HepG2 (cell line): ENCODE data around the gene PDXDC1. TPM values are rescaled to one million over a fixed set of nuclear protein-coding genes. Genes with fewer than 3 reads are reported as not detected.
"Not testable (repeated sequence)": the region's sequence is repeated elsewhere in the genome, so short reads cannot be mapped to it uniquely, and the experiment has no call there.

Experiments
- ATAC-seq: fragments of 200-7000 bp; cut with Tn5 transposase; 3 replicates; pipeline ENCODE4 v1.9.1; 2020; ENCODE audit warnings: mild to moderate bottlenecking, moderate library complexity
- BruUV-seq: library from RNA; stranded (reverse); fragments of 400-500 nt; replicated peaks from 2 replicates; lab custom pipeline; 2021; lab: Mats Ljungman, UMichigan
- CTCF ChIA-PET: fragments of 300-600 bp; formaldehyde crosslinking; extraction: SDS; loops from one replicate; lab custom pipeline; 2021; ENCODE audit warnings: low total read pairs, inconsistent platforms, low intra/inter-chr PET ratio; lab: Yijun Ruan, JAX
- POLR2A ChIA-PET: fragments of 350-600 bp; sonication (Branson Sonifier 250); formaldehyde crosslinking; loops from one replicate; lab custom pipeline; 2020; ENCODE audit warnings: antibody characterized with exemption, inconsistent platforms; lab: Yijun Ruan, JAX
- DNase-seq: peaks from one replicate; pipeline ENCODE4 v3.0.0-alpha.2; 2015; ENCODE audit warnings: low spot score
- FAIRE-seq: peaks from 3 replicates; lab custom pipeline; 2011; peaks lifted over from hg19 to GRCh38; lab: Jason Lieb, UNC
- H2AFZ ChIP-seq: one replicate; pipeline ENCODE4 v1.6.1; 2011; ENCODE audit warnings: low read length, inconsistent platforms
- H3K27ac ChIP-seq: fragments of 300-600 bp; 3 replicates; pipeline ENCODE4 v1.8.0; 2011; ENCODE audit warnings: mixed run types, mild to moderate bottlenecking, mixed read lengths, low read length, inconsistent platforms; ENCODE audit not compliant: insufficient read depth; ENCODE audit errors: extremely low read length
- H3K27me3 ChIP-seq, 2 experiments: fragments of 200-600 bp in 1 of 2; 2 replicates in 1 of 2; 3 replicates in 1 of 2; pipeline versions ENCODE4 v1.6.0 to v1.8.0; 2011; ENCODE audit warnings: low read length in 2 of 2, mild to moderate bottlenecking in 2 of 2, moderate library complexity in 2 of 2, inconsistent platforms in 1 of 2; ENCODE audit not compliant: insufficient read depth in 2 of 2, control insufficient read depth in 1 of 2
- H3K36me3 ChIP-seq, 2 experiments: fragments of 200-600 bp in 1 of 2; replicated peaks in 1 of 2; 2 replicates in 1 of 2; 3 replicates in 1 of 2; pipeline versions ENCODE4 v1.5.1 to v1.8.0; 2011; ENCODE audit warnings: low read length in 2 of 2, inconsistent platforms in 1 of 2; ENCODE audit not compliant: insufficient read depth in 2 of 2, control insufficient read depth in 1 of 2
- H3K4me1 ChIP-seq: 2 replicates; pipeline ENCODE4 v1.5.1; 2012; ENCODE audit warnings: low read length, inconsistent platforms; ENCODE audit not compliant: insufficient read depth
- H3K4me2 ChIP-seq: 2 replicates; pipeline ENCODE4 v1.6.0; 2011; ENCODE audit warnings: low read depth, low read length, inconsistent platforms
- H3K4me3 ChIP-seq, 3 experiments: fragments of 200-600 bp in 1 of 3; sonication (generic), shearing (Covaris generic) in 1 of 3; replicated peaks in 1 of 3; 2 replicates each; pipeline ENCODE4 v1.5.1; 2011 to 2016; ENCODE audit warnings: low read length in 3 of 3, inconsistent platforms in 2 of 3, low read depth in 2 of 3, mild to moderate bottlenecking in 2 of 3, control low read depth in 1 of 3, mixed read lengths in 1 of 3; ENCODE audit not compliant: insufficient read depth in 1 of 3
- H3K79me2 ChIP-seq: one replicate; pipeline ENCODE4 v1.6.1; 2011; ENCODE audit warnings: low read length, inconsistent platforms; ENCODE audit not compliant: insufficient read depth
- H3K9ac ChIP-seq: 2 replicates; pipeline ENCODE4 v1.6.0; 2011; ENCODE audit warnings: mild to moderate bottlenecking, low read depth, low read length, inconsistent platforms; ENCODE audit not compliant: insufficient read depth
- H3K9me3 ChIP-seq: 2 replicates; pipeline ENCODE4 v1.5.1; 2012; ENCODE audit warnings: mild to moderate bottlenecking, low read length
- H4K20me1 ChIP-seq: 2 replicates; pipeline ENCODE4 v1.6.0; 2011; ENCODE audit warnings: inconsistent platforms, mild to moderate bottlenecking, low read length, moderate library complexity; ENCODE audit not compliant: insufficient read depth
- WGBS: methylation state at CpG from one replicate; pipeline ENCODE4 v1.1.6; 2017; ENCODE audit warnings: low lambda C conversion rate; 5-methylcytosine and 5-hydroxymethylcytosine counted together
- in situ Hi-C: cut with HindIII; loops from 2 replicates; pipeline ENCODE4 v1.10.0; 2017; ENCODE audit warnings: low pct_unique_long_range_greater_than_20kb; ENCODE audit not compliant: extremely low pct_ligation_motif_present
- intact Hi-C: fragments of 100-400 bp; cut with micrococcal nuclease; formaldehyde crosslinking; loops from one replicate; pipeline ENCODE4 v1.10.0; 2022; ENCODE audit not compliant: unreplicated experiment
- polyA plus RNA-seq, 8 experiments: library from polyadenylated mRNA; depleted of rRNA in 3 of 8; stranded (reverse) in 7 of 8; unstranded in 1 of 8; fragments of >200 nt; fragmentation: Illumina TruSeq in 4 of 8; extraction: Trizol in 4 of 8; gene quantifications; 2 replicates each; pipeline versions ENCODE4 v1.2.1 to v1.2.3, GENCODE V29; 2011 to 2016; ENCODE audit warnings: low read depth in 4 of 8, missing spikeins in 1 of 8, mixed read lengths in 1 of 8; ENCODE audit not compliant: insufficient read depth in 1 of 8
- total RNA-seq, 5 experiments: library from RNA; depleted of rRNA; stranded (reverse); fragments of >200 nt; fragmentation: Illumina TruSeq; extraction: Trizol; gene quantifications; 2 replicates each; pipeline ENCODE4 v1.2.3, GENCODE V29; 2016; ENCODE audit warnings: low read depth in 1 of 5

The PDXDC1 gene
- total and polyA plus RNA-seq, 2 of the 13 experiments (the other 11 are each of a cell fraction or from before 2014, with no cell fraction given), result 133 to 169 TPM

GRCh38 chr16:15027051-15027450 lies 52.2 kb downstream of the PDXDC1 start:
- intact Hi-C loops, H3K4me3 ChIP-seq, H3K9me3 ChIP-seq, H3K27ac ChIP-seq, POLR2A ChIA-PET, H3K79me2 ChIP-seq, H3K4me2 ChIP-seq, CTCF ChIA-PET, H2AFZ ChIP-seq, H3K9ac ChIP-seq, FAIRE-seq, in situ Hi-C loops, H4K20me1 ChIP-seq, H3K4me1 ChIP-seq, H3K27me3 ChIP-seq, ATAC-seq, BruUV-seq, DNase-seq: not testable (repeated sequence)
- H3K36me3 ChIP-seq, result peaks cover 32 to 80% of the 10 kb centered on the region in 2 experiments
- 97% methylated on average over 6 of the region's 8 CpGs for WGBS

- in situ Hi-C loops, BruUV-seq, H3K4me3 ChIP-seq, ATAC-seq, H3K79me2 ChIP-seq, FAIRE-seq, H3K4me1 ChIP-seq, H2AFZ ChIP-seq, H3K27me3 ChIP-seq, POLR2A ChIA-PET, H4K20me1 ChIP-seq, H3K9me3 ChIP-seq, H3K4me2 ChIP-seq, H3K9ac ChIP-seq, intact Hi-C loops, CTCF ChIA-PET, H3K27ac ChIP-seq, DNase-seq: not testable (repeated sequence)
- H3K36me3 ChIP-seq, result peaks cover 37 to 80% of the 10 kb centered on the region in 2 experiments
- WGBS, result 97% methylated on average over 29 of the region's 29 CpGs
These were observed 52.9 kb downstream of the PDXDC1 start for GRCh38 chr16:15027503-15028344.

- H3K9ac ChIP-seq, H3K27me3 ChIP-seq, H3K27ac ChIP-seq, in situ Hi-C loops, H3K4me3 ChIP-seq, H3K4me2 ChIP-seq, H3K79me2 ChIP-seq, ATAC-seq, H2AFZ ChIP-seq, H4K20me1 ChIP-seq, FAIRE-seq, BruUV-seq, POLR2A ChIA-PET, H3K4me1 ChIP-seq, DNase-seq, intact Hi-C loops, CTCF ChIA-PET, H3K9me3 ChIP-seq: not testable (repeated sequence)
- H3K36me3 ChIP-seq, result peaks cover 38 to 80% of the 10 kb centered on the region in 2 experiments
- 98% methylated on average over 6 of the region's 6 CpGs for WGBS
These were observed 53.5 kb downstream of the PDXDC1 start for GRCh38 chr16:15028345-15028715.

- in situ Hi-C loops, H3K4me3 ChIP-seq, H3K4me1 ChIP-seq, H3K27me3 ChIP-seq, H3K79me2 ChIP-seq, H4K20me1 ChIP-seq, BruUV-seq, H3K27ac ChIP-seq, H3K4me2 ChIP-seq, ATAC-seq, FAIRE-seq, DNase-seq, H3K9me3 ChIP-seq, intact Hi-C loops, CTCF ChIA-PET, H2AFZ ChIP-seq, H3K9ac ChIP-seq, POLR2A ChIA-PET: not testable (repeated sequence)
- WGBS, result 97% methylated on average over 27 of the region's 27 CpGs
- peaks cover 39 to 80% of the 10 kb centered on the region in 2 experiments for H3K36me3 ChIP-seq
These were observed 54.2 kb downstream of the PDXDC1 start for GRCh38 chr16:15028801-15029698.
